IMR-90 (cell line): Measurements from ENCODE around the gene RAD51B. TPM values are rescaled to one million over a fixed set of nuclear protein-coding genes. Genes with fewer than 3 reads are reported as not detected.
A peak's percentile ranks its signal among the peaks of the same experiment; 100 is the strongest.

Source experiments
- ATAC-seq: fragments of 200-7000 bp; cut with Tn5 transposase; 2 replicates; pipeline ENCODE4 v1.9.1; 2020; ENCODE audit warnings: low read depth, mild to moderate bottlenecking, moderate library complexity
- BruUV-seq: library from RNA; stranded (reverse); fragments of 400-500 nt; replicated peaks from 2 replicates; lab custom pipeline; 2021; lab: Mats Ljungman, UMichigan
- CTCF ChIA-PET: fragments of 300-600 bp; formaldehyde crosslinking; extraction: SDS; loops from one replicate; lab custom pipeline; 2021; ENCODE audit warnings: antibody characterized with exemption; lab: Yijun Ruan, JAX
- POLR2A ChIA-PET: fragments of 300-600 bp; sonication (Branson Sonifier 250); formaldehyde crosslinking; loops from one replicate; lab custom pipeline; 2022; ENCODE audit warnings: antibody characterized with exemption; ENCODE audit not compliant: unreplicated experiment; lab: Charles Lee
- DNase-seq: peaks from one replicate; pipeline ENCODE4 v3.0.0; 2013
- H2AFZ ChIP-seq: replicated peaks from 2 replicates; pipeline ENCODE3; 2013; ENCODE audit warnings: low read length, mild to moderate bottlenecking; ENCODE audit not compliant: poor library complexity
- H2AK5ac ChIP-seq: 2 replicates; pipeline ENCODE4 v1.6.1; 2013; ENCODE audit warnings: low read depth, low read length, inconsistent platforms
- H2AK9ac ChIP-seq: replicated peaks from 2 replicates; pipeline ENCODE3; 2013; ENCODE audit warnings: mild to moderate bottlenecking, low read depth, low read length, moderate library complexity; ENCODE audit not compliant: poor library complexity
- H2BK120ac ChIP-seq: 2 replicates; pipeline ENCODE4 v1.6.1; 2013; ENCODE audit warnings: low read depth, low read length, inconsistent platforms
- H2BK15ac ChIP-seq: 3 replicates; pipeline ENCODE4 v1.6.1; 2013; ENCODE audit warnings: low read depth, low read length, inconsistent platforms
- H2BK20ac ChIP-seq: 2 replicates; pipeline ENCODE4 v1.6.1; 2013; ENCODE audit warnings: low read depth, mild to moderate bottlenecking, inconsistent platforms, low read length, moderate library complexity
- H2BK5ac ChIP-seq: 2 replicates; pipeline ENCODE4 v1.6.1; 2013; ENCODE audit warnings: mild to moderate bottlenecking, low read depth, low read length, inconsistent platforms; ENCODE audit not compliant: poor library complexity, severe bottlenecking
- H3K14ac ChIP-seq: replicated peaks from 2 replicates; pipeline ENCODE4 v1.6.1; 2013; ENCODE audit warnings: low read depth, low read length, inconsistent platforms
- H3K18ac ChIP-seq: 2 replicates; pipeline ENCODE4 v1.6.1; 2013; ENCODE audit warnings: low read depth, low read length, control low read depth
- H3K23ac ChIP-seq: 2 replicates; pipeline ENCODE4 v1.6.1; 2013; ENCODE audit warnings: low read depth, low read length, inconsistent platforms
- H3K27ac ChIP-seq: 2 replicates; pipeline ENCODE4 v1.5.1; 2013; ENCODE audit warnings: mild to moderate bottlenecking, control low read depth, low read length; ENCODE audit not compliant: insufficient read depth
- H3K27me3 ChIP-seq: 2 replicates; pipeline ENCODE4 v1.6.1; 2013; ENCODE audit warnings: low read length; ENCODE audit not compliant: control insufficient read depth, insufficient read depth
- H3K36me3 ChIP-seq: 2 replicates; pipeline ENCODE4 v1.6.1; 2013; ENCODE audit warnings: low read length, mixed read lengths; ENCODE audit not compliant: control insufficient read depth, insufficient read depth
- H3K4ac ChIP-seq: 2 replicates; pipeline ENCODE4 v1.6.1; 2013; ENCODE audit warnings: low read depth, low read length, inconsistent platforms
- H3K4me1 ChIP-seq: 2 replicates; pipeline ENCODE4 v1.6.1; 2013; ENCODE audit warnings: low read length, mixed read lengths; ENCODE audit not compliant: control insufficient read depth, insufficient read depth
- H3K4me2 ChIP-seq: 2 replicates; pipeline ENCODE4 v1.6.1; 2013; ENCODE audit warnings: low read depth, mild to moderate bottlenecking, control low read depth, low read length, moderate library complexity
- H3K4me3 ChIP-seq: 2 replicates; pipeline ENCODE4 v1.5.1; 2013; ENCODE audit warnings: low read depth, mild to moderate bottlenecking, control low read depth, low read length, moderate library complexity; ENCODE audit not compliant: insufficient read depth
- H3K56ac ChIP-seq: 2 replicates; pipeline ENCODE4 v1.6.1; 2013; ENCODE audit warnings: low read length, inconsistent platforms; ENCODE audit not compliant: insufficient read depth; ENCODE audit errors: extremely low read depth
- H3K79me1 ChIP-seq, 2 experiments: 2 replicates each; pipeline ENCODE4 v1.6.1; 2013; ENCODE audit warnings: low read length in 2 of 2, inconsistent platforms in 1 of 2, low read depth in 1 of 2
- H3K9ac ChIP-seq: 2 replicates; pipeline ENCODE4 v1.6.1; 2013; ENCODE audit warnings: low read depth, low read length, control low read depth
- H3K9me1 ChIP-seq: 2 replicates; pipeline ENCODE4 v1.6.1; 2013; ENCODE audit warnings: low read length, inconsistent platforms; ENCODE audit not compliant: insufficient read depth
- H3K9me3 ChIP-seq: 2 replicates; pipeline ENCODE4 v1.6.1; 2013; ENCODE audit warnings: low read length; ENCODE audit not compliant: control insufficient read depth, insufficient read depth
- H4K20me1 ChIP-seq: 2 replicates; pipeline ENCODE4 v1.6.1; 2013; ENCODE audit warnings: low read length, inconsistent platforms; ENCODE audit not compliant: insufficient read depth
- H4K5ac ChIP-seq: 2 replicates; pipeline ENCODE4 v1.6.1; 2013; ENCODE audit warnings: mild to moderate bottlenecking, low read depth, low read length, control low read depth
- H4K8ac ChIP-seq, 2 experiments: 2 replicates each; pipeline ENCODE4 v1.6.1; 2013; ENCODE audit warnings: low read depth in 2 of 2, low read length in 2 of 2, control low read depth in 1 of 2, inconsistent platforms in 1 of 2
- H4K91ac ChIP-seq: 2 replicates; pipeline ENCODE4 v1.6.1; 2013; ENCODE audit warnings: low read depth, low read length, inconsistent platforms; ENCODE audit not compliant: insufficient read depth
- BHLHE40 ChIP-seq: fragments of 150-350 bp; IDR thresholded peaks from 2 replicates; pipeline ENCODE4 v1.6.1; 2016; ENCODE audit warnings: mild to moderate bottlenecking, low read depth, low read length
- CHD1 ChIP-seq: IDR thresholded peaks from 2 replicates; pipeline ENCODE4 v1.6.1; 2012; ENCODE audit warnings: low read depth, low read length, improper control_type of control experiment
- FOS ChIP-seq: fragments of 150-350 bp; IDR thresholded peaks from 2 replicates; pipeline ENCODE4 v1.6.1; 2016; ENCODE audit warnings: low read depth, low read length
- MAFK ChIP-seq: IDR thresholded peaks from 2 replicates; pipeline ENCODE4 v1.6.1; 2012; ENCODE audit warnings: low read depth, low read length, improper control_type of control experiment
- NFE2L2 ChIP-seq: fragments of 150-350 bp; IDR thresholded peaks from 2 replicates; pipeline ENCODE4 v1.6.1; 2016; ENCODE audit warnings: low read depth, mild to moderate bottlenecking, low read length
- RFX5 ChIP-seq: IDR thresholded peaks from 2 replicates; pipeline ENCODE4 v1.8.0; 2012; ENCODE audit warnings: low read depth, mild to moderate bottlenecking, low read length, moderate library complexity
- SMC3 ChIP-seq: fragments of 150-350 bp; IDR thresholded peaks from 2 replicates; pipeline ENCODE4 v1.6.1; 2016; ENCODE audit warnings: low read depth, mild to moderate bottlenecking, antibody characterized with exemption, low read length, moderate library complexity
- WGBS, 2 experiments: methylation state at CpG; one replicate each; pipeline versions ENCODE4 v1.1.5 to v1.1.7; 2013; ENCODE audit warnings: missing lambda C conversion rate in 2 of 2; ENCODE audit not compliant: insufficient read length in 1 of 2; ENCODE audit errors: extremely low coverage in 2 of 2; 5-methylcytosine and 5-hydroxymethylcytosine counted together
- dilution Hi-C: fragments of 300-500 bp; cut with HindIII; formaldehyde crosslinking; loops from one replicate; pipeline ENCODE4 v1.14.3; 2018; ENCODE audit warnings: low sequenced_read_pairs; ENCODE audit not compliant: unreplicated experiment
- in situ Hi-C: fragments of 300-500 bp; cut with MboI; formaldehyde crosslinking; loops from 3 replicates; pipeline ENCODE4 v1.14.3; 2019; ENCODE audit warnings: low sequenced_read_pairs, inconsistent platforms, mixed read lengths
- intact Hi-C: fragments of 100-400 bp; cut with micrococcal nuclease; formaldehyde crosslinking; loops from 2 replicates; pipeline ENCODE4 v1.10.0; 2022
- polyA plus RNA-seq, 3 experiments: library from polyadenylated mRNA; depleted of rRNA; stranded (reverse); fragments of >200 nt; gene quantifications; 2 replicates each; pipeline ENCODE4 v1.2.3, GENCODE V29; 2012; ENCODE audit warnings: low replicate concordance in 1 of 3
- total RNA-seq: library from RNA; depleted of rRNA; stranded (reverse); fragments of >200 nt; gene quantifications from 2 replicates; pipeline ENCODE4 v1.2.3, GENCODE V29; 2012
- TF ChIP-seq, protein P1 (sequence below): fragments of 150-350 bp; IDR thresholded peaks from 2 replicates; pipeline ENCODE4 v1.6.1; 2017; ENCODE audit warnings: mild to moderate bottlenecking, antibody characterized with exemption, low read length, low read depth

Gene RAD51B
- total and polyA plus RNA-seq, 2 of the 4 experiments (the other 2 are of a cell fraction): 5.1 to 18.8 TPM

DNA sequence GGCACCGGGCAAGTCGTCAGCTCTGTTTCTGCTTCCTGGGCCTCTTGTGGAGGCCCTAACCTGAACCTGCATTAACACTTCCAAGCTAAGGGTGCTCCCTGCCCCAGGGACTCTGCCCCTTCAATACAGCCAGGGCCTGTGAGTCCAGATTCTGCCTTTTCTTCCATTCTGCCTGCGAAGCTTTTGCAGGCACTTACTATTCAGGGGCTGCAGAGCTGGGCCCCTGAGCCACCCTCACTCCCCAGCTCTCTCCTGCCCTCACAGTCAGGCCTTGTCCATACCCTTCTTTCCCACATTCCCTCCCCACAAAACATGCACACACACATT is 872.2 kb downstream of the RAD51B start:
- Histone ChIP-seq H3K79me1 (peaks cover 0 to 16% of the 10 kb centered on the region in 2 experiments; a peak in 2 of 4 replicates), H3K14ac (no peak overlapping the region), H3K9me1 (peaks cover 32% of the 10 kb centered on the region), H3K4me3 (no peak overlapping the region), H3K23ac (no peak overlapping the region), H3K9me3 (no peaks in the 10 kb centered on the region), H3K56ac (no peak overlapping the region), H2AK5ac (peak overlapping the region; percentile 39), H4K8ac (no peak overlapping the region), H2AFZ (no peak overlapping the region), H4K91ac (peak overlapping the region; percentile 21; the same call in 1 of the 2 replicates), H2BK120ac (peak overlapping the region; percentile 45; the same call in 1 of the 2 replicates), H3K27ac (no peak overlapping the region), H3K36me3 (no peaks in the 10 kb centered on the region), H2AK9ac (no peak overlapping the region), H4K20me1 (no peaks in the 10 kb centered on the region), H3K18ac (no peak overlapping the region), H2BK5ac (no peak overlapping the region), H3K4ac (no peak overlapping the region; the same call in 1 of the 2 replicates), H3K27me3 (no peaks in the 10 kb centered on the region), H2BK15ac (no peak overlapping the region), H3K9ac (no peak overlapping the region), H3K4me2 (no peak overlapping the region), H2BK20ac (no peak overlapping the region), H3K4me1 (peaks cover 45% of the 10 kb centered on the region), H4K5ac (no peak overlapping the region)
- WGBS, 2 experiments: no CpG with 5 or more reads among the region's 3 CpGs
- in situ Hi-C loops (no loop called here), intact Hi-C loops (loop anchor here (5.0 kb wide), 1 partner anchor 91 kb away; no protein-coding TSS in a partner anchor), dilution Hi-C loops (no loop called here)
- BruUV-seq: no TSS peak
- ATAC-seq: no peak
- POLR2A ChIA-PET: interaction anchor here (1.4 kb wide), 1 partner anchor 101 kb away, joined by 8 read pairs; the partner anchor contains the start of gene ZFP36L1
- TF ChIP-seq MAFK (no peak), NFE2L2 (no peak), RFX5 (no peak), CHD1 (no peak), BHLHE40 (no peak), SMC3 (no peak), FOS (no peak)
- TF ChIP-seq, protein P1, sequence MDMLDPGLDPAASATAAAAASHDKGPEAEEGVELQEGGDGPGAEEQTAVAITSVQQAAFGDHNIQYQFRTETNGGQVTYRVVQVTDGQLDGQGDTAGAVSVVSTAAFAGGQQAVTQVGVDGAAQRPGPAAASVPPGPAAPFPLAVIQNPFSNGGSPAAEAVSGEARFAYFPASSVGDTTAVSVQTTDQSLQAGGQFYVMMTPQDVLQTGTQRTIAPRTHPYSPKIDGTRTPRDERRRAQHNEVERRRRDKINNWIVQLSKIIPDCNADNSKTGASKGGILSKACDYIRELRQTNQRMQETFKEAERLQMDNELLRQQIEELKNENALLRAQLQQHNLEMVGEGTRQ: no peak
- CTCF ChIA-PET: interaction anchor here (0.5 kb wide), 1 partner anchor 152 kb away, joined by 3 read pairs; no protein-coding TSS in a partner anchor
- DNase-seq: no peak
